OCI-LY3 (cell line): ENCODE results near the gene KLHL34.
A peak's percentile ranks its signal among the peaks of the same experiment; 100 is the strongest.

Experiments used
- H2AFZ ChIP-seq: fragments of 200-600, 300-600 bp; shearing (Covaris generic); 2 replicates; pipeline ENCODE4 v1.6.0; 2014; ENCODE audit warnings: antibody characterized with exemption, low read depth, low read length
- H3K27ac ChIP-seq: fragments of 200-600, 300-600 bp; sonication (generic); 2 replicates; pipeline ENCODE4 v1.5.1; 2014; ENCODE audit warnings: mild to moderate bottlenecking, low read length, moderate library complexity, mixed read lengths
- H3K27me3 ChIP-seq: fragments of 200-600, 300-600 bp; sonication (generic); 2 replicates; pipeline ENCODE4 v1.6.1; 2014; ENCODE audit warnings: low read depth, low read length, mixed read lengths
- H3K36me3 ChIP-seq: fragments of 200-600, 300-600 bp; sonication (generic); replicated peaks from 2 replicates; pipeline ENCODE3; 2014; ENCODE audit warnings: low read depth, low read length, mixed read lengths
- H3K4me1 ChIP-seq: fragments of 300-600, 200-600 bp; sonication (generic); 2 replicates; pipeline ENCODE4 v1.6.1; 2014; ENCODE audit warnings: low read length, mixed read lengths
- H3K4me2 ChIP-seq: fragments of 200-600, 300-600 bp; sonication (generic); 2 replicates; pipeline ENCODE4 v1.6.1; 2014; ENCODE audit warnings: low read length, mixed read lengths
- H3K4me3 ChIP-seq: fragments of 300-600, 200-600 bp; sonication (generic); 2 replicates; pipeline ENCODE4 v1.5.1; 2014; ENCODE audit warnings: antibody characterized with exemption, mild to moderate bottlenecking, low read length, moderate library complexity
- H3K79me2 ChIP-seq: fragments of 300-600, 200-600 bp; shearing (Covaris generic); 2 replicates; pipeline ENCODE4 v1.6.1; 2014; ENCODE audit warnings: mild to moderate bottlenecking, low read length, mixed read lengths
- H3K9ac ChIP-seq: fragments of 300-600, 200-600 bp; shearing (Covaris generic); 2 replicates; pipeline ENCODE4 v1.6.0; 2014; ENCODE audit warnings: mild to moderate bottlenecking, low read length, moderate library complexity
- H3K9me3 ChIP-seq: fragments of 200-600, 300-600 bp; shearing (Covaris generic); 2 replicates; pipeline ENCODE4 v1.6.1; 2014; ENCODE audit warnings: low read length, mixed read lengths; ENCODE audit not compliant: insufficient read depth
- H4K20me1 ChIP-seq: fragments of 200-600, 300-600 bp; sonication (generic); 2 replicates; pipeline ENCODE4 v1.6.1; 2016; ENCODE audit warnings: low read length, mixed read lengths; ENCODE audit not compliant: insufficient read depth
- CTCF ChIP-seq: fragments of 200-600, 300-600 bp; sonication (generic); IDR thresholded peaks from 2 replicates; pipeline ENCODE4 v1.5.1; 2014; ENCODE audit warnings: antibody characterized with exemption, low read length, low read depth
- EZH2phosphoT487 ChIP-seq: fragments of 200-600 bp; shearing (Covaris generic); IDR thresholded peaks from 2 replicates; pipeline ENCODE4 v1.6.1; 2018; ENCODE audit warnings: antibody characterized with exemption, mixed run types, low read depth

The KLHL34 gene

GRCh38 chrX:21700275-21700674 lies 42.1 kb upstream of the KLHL34 start:
- Histone ChIP-seq H3K9me3 (no peaks in the 10 kb centered on the region), H3K36me3 (no peaks in the 10 kb centered on the region), H3K79me2 (no peaks in the 10 kb centered on the region), H3K27ac (no peak overlapping the region), H3K4me1 (peaks cover 11% of the 10 kb centered on the region), H3K4me3 (no peak overlapping the region), H3K4me2 (no peak overlapping the region), H4K20me1 (no peaks in the 10 kb centered on the region), H3K9ac (no peak overlapping the region), H2AFZ (no peak overlapping the region), H3K27me3 (no peaks in the 10 kb centered on the region)
- TF ChIP-seq CTCF: no peak
- TF ChIP-seq EZH2phosphoT487: no peak

- no peak overlapping the region for H2AFZ ChIP-seq
- no peaks in the 10 kb centered on the region for H3K79me2 ChIP-seq
Observed at GRCh38 chrX:21699136-21699535, 41.0 kb upstream of the KLHL34 start.

GRCh38 chrX:21698272-21698671 lies 40.1 kb upstream of the KLHL34 start:
- H3K27ac ChIP-seq: no peak overlapping the region
- peak overlapping the region; percentile 31 for H3K4me2 ChIP-seq
- no peaks in the 10 kb centered on the region for H4K20me1 ChIP-seq
- H2AFZ ChIP-seq: no peak overlapping the region
- H3K4me1 ChIP-seq: peaks cover 11% of the 10 kb centered on the region
- no peaks in the 10 kb centered on the region for H3K36me3 ChIP-seq
- H3K9ac ChIP-seq: no peak overlapping the region
- TF ChIP-seq EZH2phosphoT487: no peak
- no peak for TF ChIP-seq CTCF
- no peaks in the 10 kb centered on the region for H3K79me2 ChIP-seq
- no peaks in the 10 kb centered on the region for H3K9me3 ChIP-seq
- H3K4me3 ChIP-seq: no peak overlapping the region
- H3K27me3 ChIP-seq: no peaks in the 10 kb centered on the region

More at GRCh38 chrX:21699136-21699535, 41.0 kb upstream of the KLHL34 start:
- no peaks in the 10 kb centered on the region for H3K9me3 ChIP-seq
- H3K27me3 ChIP-seq: no peaks in the 10 kb centered on the region
- no peak overlapping the region for H3K4me2 ChIP-seq
- no peak overlapping the region for H3K4me3 ChIP-seq
- H3K36me3 ChIP-seq: no peaks in the 10 kb centered on the region
- H3K9ac ChIP-seq: no peak overlapping the region
- no peaks in the 10 kb centered on the region for H4K20me1 ChIP-seq
- H3K27ac ChIP-seq: no peak overlapping the region
- peaks cover 11% of the 10 kb centered on the region for H3K4me1 ChIP-seq
- no peak for TF ChIP-seq CTCF
- no peak for TF ChIP-seq EZH2phosphoT487

- no peaks in the 10 kb centered on the region for H4K20me1 ChIP-seq
- no peaks in the 10 kb centered on the region for H3K9me3 ChIP-seq
- no peak overlapping the region for H3K4me3 ChIP-seq
- H2AFZ ChIP-seq: no peak overlapping the region
- no peaks in the 10 kb centered on the region for H3K27me3 ChIP-seq
- peaks cover 7% of the 10 kb centered on the region for H3K4me1 ChIP-seq
- H3K36me3 ChIP-seq: no peaks in the 10 kb centered on the region
- H3K9ac ChIP-seq: no peak overlapping the region
- H3K79me2 ChIP-seq: no peaks in the 10 kb centered on the region
- H3K27ac ChIP-seq: no peak overlapping the region
- TF ChIP-seq CTCF: no peak
- TF ChIP-seq EZH2phosphoT487: no peak
- no peak overlapping the region for H3K4me2 ChIP-seq
Observed at GRCh38 chrX:21691512-21692018, 33.4 kb upstream of the KLHL34 start.
